GM21447 (cell line): ENCODE measurements around the gene CENPC.
"Not testable (repeated sequence)": the region's sequence is repeated elsewhere in the genome, so short reads cannot be mapped to it uniquely, and the experiment has no call there.

Experiments used
- ATAC-seq: cut with Tn5 transposase; IDR thresholded peaks from one replicate; pipeline ENCODE4 v1.9.1; 2021; ENCODE audit not compliant: unreplicated experiment

CENPC gene

DNA sequence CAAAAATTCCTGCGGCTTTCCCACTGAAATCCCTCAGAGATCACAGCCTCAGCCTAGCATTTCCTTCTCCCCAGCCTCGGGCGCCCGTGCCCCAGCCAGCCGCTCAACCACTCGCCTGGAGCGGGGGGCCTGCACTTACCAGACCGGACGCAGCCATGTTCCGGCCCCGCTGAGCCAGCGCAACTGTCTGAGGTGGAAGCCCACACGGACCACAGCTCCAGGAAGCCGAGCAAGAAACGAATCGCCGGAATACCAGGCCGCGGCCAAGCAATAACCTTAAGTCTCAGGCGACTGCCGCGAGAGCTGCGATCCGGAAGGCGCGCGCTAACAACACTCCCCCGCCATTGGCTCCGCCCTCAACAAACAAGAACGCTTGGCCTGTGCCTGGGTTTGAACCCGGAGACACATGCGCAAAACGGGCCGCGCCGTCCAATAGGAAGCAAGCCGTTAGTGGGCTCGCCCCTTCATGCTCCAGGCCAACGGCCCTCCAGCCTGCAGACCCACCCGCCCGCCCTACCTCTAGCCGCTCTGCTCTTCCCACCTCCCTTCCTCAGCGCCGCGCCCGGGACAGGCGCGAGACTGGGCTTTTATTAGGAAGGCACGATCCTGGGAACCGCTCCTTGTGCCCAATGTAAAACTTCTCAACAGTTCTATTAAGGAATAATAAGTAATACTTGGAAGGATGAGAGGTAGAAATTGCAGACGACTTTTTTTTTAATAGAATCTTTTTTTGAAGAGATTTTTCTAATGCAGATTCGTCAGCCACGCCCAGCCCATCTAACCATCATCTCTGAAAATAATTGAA is at the start of gene CENPC:
CENPC (minus strand) TSS at position 305 of the 805 bp plus-strand sequence; CDS start at position 157, 148 bp downstream.
- ATAC-seq = peak; percentile 94

GRCh38 chr4:67593741-67594175 is 48.5 kb upstream of the CENPC start:
- ATAC-seq = no peak

GRCh38 chr4:67587156-67587555 is 41.9 kb upstream of the CENPC start:
- ATAC-seq = no peak

DNA sequence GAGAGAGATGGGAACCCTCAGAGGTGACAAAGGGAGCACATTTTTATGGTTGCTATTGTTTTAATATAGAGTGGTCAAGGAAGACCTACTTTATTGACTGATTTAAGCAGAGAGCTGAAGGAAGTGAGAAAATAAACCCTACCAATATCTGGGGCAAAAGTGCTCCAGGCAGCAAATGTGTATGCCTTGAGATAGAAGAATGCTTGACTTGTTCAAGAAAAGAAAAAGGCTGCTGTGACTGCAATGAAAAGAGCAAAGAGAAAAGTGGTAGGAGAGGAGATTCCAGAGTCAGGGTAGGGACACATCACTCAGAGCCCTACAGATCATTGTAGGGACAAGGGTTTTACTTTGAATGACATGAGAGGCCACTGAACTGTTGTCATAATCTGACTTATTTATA is 39.2 kb upstream of the CENPC start:
- ATAC-seq = no peak

DNA sequence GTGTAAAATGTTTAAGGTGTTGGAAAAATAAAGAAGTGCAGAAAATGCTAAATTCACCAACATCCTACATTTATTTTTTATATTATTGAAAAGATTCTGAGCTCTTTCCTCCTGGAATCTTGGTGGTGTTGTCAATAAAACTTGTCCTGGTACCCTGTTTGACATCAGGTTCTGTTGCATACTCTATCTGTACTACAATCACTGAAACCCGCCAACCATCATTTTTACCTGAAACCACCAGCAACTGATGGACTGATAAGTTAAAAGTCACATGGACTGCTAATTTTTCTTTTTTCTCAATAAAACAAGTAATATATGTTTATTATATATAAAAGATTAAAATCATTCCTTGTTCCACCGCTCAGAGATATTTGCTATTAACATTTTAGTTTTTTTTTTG is 36.6 kb upstream of the CENPC start:
- no peak for ATAC-seq

DNA sequence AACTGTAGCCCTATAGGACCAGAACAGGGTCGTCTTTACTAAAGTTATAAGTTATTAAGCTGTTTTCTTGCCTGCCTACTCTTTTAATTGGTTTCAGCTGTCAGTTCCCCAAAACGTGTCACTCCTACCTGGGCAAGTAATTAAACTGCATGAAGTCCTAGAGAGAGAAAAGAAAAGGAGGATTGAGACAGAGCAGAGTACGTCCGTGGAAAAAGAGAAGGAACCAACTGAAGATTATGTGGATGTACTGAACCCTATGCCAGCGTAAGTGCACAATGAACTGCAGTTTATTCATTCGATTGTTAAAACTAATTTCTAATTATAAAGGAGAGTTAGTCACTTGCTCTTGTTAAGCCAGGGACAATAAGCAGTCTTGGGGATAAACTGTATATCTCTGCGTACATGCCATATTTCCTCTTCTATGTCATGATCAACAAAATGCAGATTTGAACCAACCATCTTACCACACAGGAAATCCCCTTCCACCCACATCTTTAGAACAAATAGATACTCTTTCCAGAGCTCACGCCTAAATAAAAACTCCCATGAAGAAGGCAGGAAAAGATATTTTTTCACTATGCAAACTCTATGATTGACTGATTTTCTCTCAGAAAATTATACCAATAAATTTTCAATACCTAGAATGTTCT is 36.0 kb upstream of the CENPC start:
- ATAC-seq = peak; percentile 38

- ATAC-seq = no peak
Measured at GRCh38 chr4:67580577-67580976, 35.3 kb upstream of the CENPC start.

- peak; percentile 39 for ATAC-seq
Measured at GRCh38 chr4:67576538-67576937, 31.2 kb upstream of the CENPC start.

DNA sequence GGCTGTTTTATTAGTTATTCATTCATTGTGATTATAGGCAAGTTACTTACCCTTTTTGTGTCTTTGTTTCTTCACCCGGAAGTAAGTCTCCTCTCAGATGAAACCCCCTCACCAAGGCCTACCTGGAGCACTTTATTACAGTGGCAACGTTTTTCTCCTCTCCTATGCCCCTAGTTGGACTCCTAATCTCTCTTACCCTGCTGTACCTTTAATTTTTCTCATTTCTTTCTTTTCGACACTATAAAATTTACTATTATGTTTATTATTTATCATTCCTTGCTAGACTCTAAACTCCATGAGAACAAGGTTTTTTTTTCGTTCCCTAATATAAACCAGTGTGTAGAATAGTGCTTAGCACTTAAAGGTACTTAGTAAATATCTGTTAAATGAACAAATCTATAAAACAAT is 30.8 kb upstream of the CENPC start:
- ATAC-seq = no peak

DNA sequence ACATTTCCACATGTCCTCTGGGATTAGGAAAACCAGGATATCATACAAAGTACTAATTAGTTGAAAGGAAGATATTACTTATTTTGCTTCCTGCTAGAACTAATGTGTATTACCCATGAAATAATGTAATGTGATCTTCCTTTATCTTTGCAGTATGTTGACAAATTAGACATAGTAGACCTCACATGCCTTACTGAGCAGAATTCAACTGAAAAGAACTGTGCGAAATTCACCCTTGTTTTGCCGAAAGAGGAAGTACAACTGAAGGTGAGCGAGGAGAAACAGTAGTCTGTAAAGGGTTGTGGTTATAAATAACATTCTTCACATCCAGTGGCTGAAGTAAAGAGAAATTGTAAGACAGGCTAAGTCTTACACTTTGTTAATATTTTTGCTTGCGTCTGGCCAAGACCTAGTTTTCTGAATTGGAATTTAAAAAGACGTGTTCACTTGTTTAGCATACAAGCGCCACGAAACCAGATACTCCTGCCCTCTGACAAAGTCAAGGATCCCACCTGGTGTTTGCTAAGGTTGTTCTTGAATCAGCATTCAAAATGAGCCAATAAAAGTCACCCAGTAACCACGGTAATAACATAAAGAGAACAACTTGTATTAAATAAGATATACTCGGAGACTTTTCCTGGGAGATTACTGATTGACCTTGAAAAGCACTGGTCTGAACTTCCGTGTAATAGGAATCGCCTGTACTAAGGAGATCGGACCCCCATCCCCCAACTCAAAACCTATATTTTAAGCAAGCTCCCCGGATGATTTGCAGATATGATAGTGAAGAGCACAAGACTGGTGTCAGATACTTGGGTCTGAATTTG is 30.1 kb upstream of the CENPC start:
- peak; percentile 90 for ATAC-seq

GRCh38 chr4:67573193-67573592 is 27.9 kb upstream of the CENPC start:
- no peak for ATAC-seq

DNA sequence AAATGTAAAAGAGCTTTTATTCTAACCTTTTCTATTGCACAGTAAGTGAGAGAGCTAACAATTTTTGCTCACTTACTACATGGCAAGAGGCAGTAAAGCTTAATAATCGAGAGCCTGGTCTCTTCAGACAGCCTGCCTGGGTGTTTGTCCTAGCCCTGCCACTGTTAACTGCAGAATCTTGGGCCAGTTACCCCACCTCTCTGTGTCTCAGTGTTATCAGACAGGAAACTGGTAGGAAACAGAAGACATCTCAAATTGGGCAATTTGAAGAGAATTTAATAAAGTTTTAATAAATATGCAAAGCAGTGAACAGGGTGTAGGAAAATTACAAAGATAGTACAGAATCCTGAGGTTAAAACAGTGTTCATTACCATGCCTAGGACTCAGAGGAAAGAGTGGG is 26.7 kb upstream of the CENPC start:
- no peak for ATAC-seq

GRCh38 chr4:67570537-67570936 is 25.2 kb upstream of the CENPC start:
- no peak for ATAC-seq

DNA sequence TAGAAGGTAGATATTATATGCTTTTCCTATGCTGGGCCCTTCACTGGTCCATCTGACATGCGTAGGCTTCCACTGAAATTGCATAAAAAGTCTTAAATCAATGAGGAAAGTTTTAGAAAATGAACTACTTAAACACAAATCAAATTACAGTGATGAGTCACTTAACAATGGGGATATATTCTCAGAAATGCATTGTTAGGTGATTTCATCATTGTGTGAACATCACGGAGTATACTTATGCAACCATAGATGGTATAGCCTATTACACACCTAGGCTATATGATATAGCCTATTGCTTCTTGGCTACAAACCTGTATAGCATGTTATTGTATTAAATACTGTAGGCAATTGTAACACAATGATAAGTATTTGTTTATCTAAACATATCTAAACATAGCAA is 23.5 kb upstream of the CENPC start:
- ATAC-seq = no peak

- no peak for ATAC-seq
Measured at GRCh38 chr4:67566335-67566734, 21.0 kb upstream of the CENPC start.

DNA sequence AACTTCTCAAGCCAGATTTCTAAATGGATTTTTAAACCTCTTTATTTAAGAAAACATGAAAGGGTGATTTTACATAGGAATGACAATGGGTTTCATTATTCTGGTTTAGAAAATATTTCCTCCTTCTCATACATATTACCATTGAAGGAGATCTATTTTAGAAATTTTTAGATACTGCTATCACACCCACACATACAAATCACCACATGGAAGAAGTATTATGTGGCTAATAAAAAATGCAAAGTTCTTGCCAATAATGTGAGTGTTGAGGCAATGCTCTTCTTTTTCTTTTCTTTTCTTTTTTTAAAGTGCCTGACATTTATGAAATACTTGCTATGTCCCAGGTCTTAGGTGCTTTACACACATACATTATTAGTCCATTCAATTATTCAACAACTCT is 20.0 kb upstream of the CENPC start:
- ATAC-seq = no peak

DNA sequence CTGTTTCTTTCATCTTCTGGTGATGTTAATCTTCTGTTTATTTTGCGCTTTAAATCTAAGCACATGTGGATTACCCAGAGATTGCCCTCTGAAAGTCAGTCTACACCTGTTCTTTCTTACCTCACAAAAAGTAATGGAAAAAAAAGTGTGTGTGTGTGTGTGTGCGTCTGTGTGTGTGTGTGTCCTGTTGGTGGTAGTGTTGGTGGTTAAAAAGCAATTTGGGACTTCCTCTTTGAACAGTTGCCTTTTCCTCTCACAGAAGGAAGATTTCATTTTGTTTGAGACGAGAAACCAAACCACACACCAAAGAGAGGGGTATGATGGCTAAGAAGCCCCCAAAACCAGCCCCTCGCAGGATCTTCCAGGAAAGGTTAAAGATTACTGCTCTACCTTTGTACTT is 13.2 kb upstream of the CENPC start, which contains the start of gene STAP1:
STAP1 (plus strand) TSS at position 235 of the 400 bp plus-strand sequence; CDS start at position 318, 83 bp downstream.
- ATAC-seq = peak; percentile 57

- ATAC-seq = no peak
Measured at GRCh38 chr4:67556436-67556835, 11.1 kb upstream of the CENPC start.

GRCh38 chr4:67555447-67555846 is 10.1 kb upstream of the CENPC start:
- no peak for ATAC-seq

DNA sequence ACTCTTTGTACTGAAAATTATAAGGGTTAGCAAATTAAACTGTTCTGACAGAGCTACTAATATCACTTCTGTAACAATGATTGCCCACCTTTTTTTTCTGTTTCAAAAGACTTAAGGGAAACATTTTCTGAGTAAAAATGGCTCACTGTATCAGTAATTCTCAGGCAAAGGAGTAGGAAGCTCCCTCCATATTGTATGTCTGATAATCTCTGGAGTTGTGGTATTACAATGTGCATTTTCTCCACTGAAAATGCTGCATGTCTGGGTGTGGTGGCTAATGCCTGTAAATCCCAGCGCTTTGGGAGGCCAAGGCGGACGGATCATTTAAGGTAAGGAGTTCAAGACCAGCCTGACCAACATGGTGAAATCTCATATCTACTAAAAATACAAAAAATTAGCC is 8.8 kb upstream of the CENPC start:
- no peak for ATAC-seq

DNA sequence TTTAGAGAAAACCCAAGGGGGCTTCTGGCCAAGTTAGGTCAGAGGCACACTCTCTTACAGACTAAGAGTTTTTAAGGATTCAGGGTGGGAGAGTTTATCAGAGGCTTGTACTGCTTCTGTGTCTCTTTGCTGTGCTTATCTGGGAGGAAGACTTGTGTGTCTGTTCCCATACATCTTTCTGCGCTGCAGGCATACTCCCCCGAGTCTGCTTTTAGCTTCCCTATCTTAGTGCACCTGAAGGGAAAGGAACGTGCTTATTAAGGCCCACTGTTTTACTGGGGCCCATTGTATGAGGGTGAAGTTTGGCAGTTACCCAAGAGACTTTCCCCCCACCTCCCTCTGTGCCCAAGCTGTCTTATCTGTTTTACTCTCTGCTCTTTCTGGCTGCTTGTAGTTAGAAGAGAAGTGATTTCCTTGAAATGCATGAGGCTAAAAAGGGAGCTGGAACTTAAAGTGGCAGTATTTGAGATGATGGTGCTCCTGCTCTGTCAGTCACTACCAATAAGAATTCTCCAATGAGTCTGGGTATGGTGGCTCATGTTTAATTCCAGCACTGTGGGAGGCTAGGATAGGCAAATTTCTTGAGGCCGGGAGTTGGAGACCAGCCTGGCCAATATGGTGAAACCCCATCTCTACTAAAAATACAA is 7.0 kb upstream of the CENPC start:
- not testable (repeated sequence) for ATAC-seq
